Upper lobe of left lung (tissue), 6 donors: ENCODE results near the gene NXPH1. TPM values are rescaled to one million over a fixed set of nuclear protein-coding genes. Genes with fewer than 3 reads are reported as not detected.
A peak's percentile ranks its signal among the peaks of the same experiment; 100 is the strongest.

Experiments used
- ATAC-seq, 2 donors: fragments of 200-7000 bp; cut with Tn5 transposase; one replicate each; pipeline ENCODE4 v1.9.1; 2022; ENCODE audit warnings: mild to moderate bottlenecking in 2 of 2, moderate library complexity in 2 of 2; ENCODE audit not compliant: low FRiP score in 2 of 2
- DNase-seq, 2 donors: peaks; one replicate each; pipeline ENCODE4 v3.0.0-alpha.2; 2019 to 2020
- H3K27ac ChIP-seq, 4 donors: fragments of 200-600 bp; sonication (generic); one replicate each; pipeline ENCODE4 v1.5.1; 2016 to 2019
- H3K27me3 ChIP-seq, 4 donors: fragments of 200-600 bp; sonication (generic); one replicate each; pipeline ENCODE4 v1.5.1; 2017 to 2019
- H3K36me3 ChIP-seq, 4 donors: fragments of 200-600 bp; sonication (generic); one replicate each; pipeline ENCODE4 v1.5.1; 2016 to 2019
- H3K4me1 ChIP-seq, 4 donors: fragments of 200-600 bp; sonication (generic); one replicate each; pipeline ENCODE4 v1.5.1; 2018 to 2019
- H3K4me3 ChIP-seq, 4 donors: fragments of 200-600 bp; sonication (generic); one replicate each; pipeline ENCODE4 v1.5.1; 2017 to 2019; ENCODE audit warnings: mild to moderate bottlenecking in 2 of 4, moderate library complexity in 1 of 4
- H3K9me3 ChIP-seq, 4 donors: fragments of 200-600 bp; sonication (generic); one replicate each; pipeline ENCODE4 v1.5.1; 2018 to 2019
- EP300 ChIP-seq, 4 donors: sonication (generic); formaldehyde crosslinking; IDR thresholded peaks; one replicate each; pipeline ENCODE4 v1.5.1; 2017; ENCODE audit warnings: antibody characterized with exemption in 4 of 4, control low read depth in 2 of 4
- POLR2A ChIP-seq, 4 donors: fragments of 450-650 bp; IDR thresholded peaks; one replicate each; pipeline ENCODE4 v1.5.1; 2016 to 2017; ENCODE audit warnings: antibody characterized with exemption in 4 of 4, mild to moderate bottlenecking in 2 of 4
- POLR2AphosphoS5 ChIP-seq, 2 donors: sonication (generic); formaldehyde crosslinking; IDR thresholded peaks; one replicate each; pipeline ENCODE4 v1.5.1; 2017; ENCODE audit warnings: antibody characterized with exemption in 2 of 2
- WGBS, 2 donors: methylation state at CpG; one replicate each; pipeline ENCODE4 v1.1.5; 2017 to 2018; 5-methylcytosine and 5-hydroxymethylcytosine counted together
- total RNA-seq, 6 donors: library from RNA; depleted of rRNA in 4 of 6; stranded (reverse); fragments of >200 nt in 4 of 6; gene quantifications; one replicate each; pipeline versions ENCODE4 v1.1.0 to v1.2.1, GENCODE V29; 2016 to 2021
- TF ChIP-seq, protein P1 (sequence below), 6 experiments: fragments of 450-650 bp in 4 of 6; fragments of 200-600 bp in 2 of 6; sonication (generic) in 2 of 6; IDR thresholded peaks; one replicate each; pipeline ENCODE4 v1.5.1; 2016 to 2019; ENCODE audit warnings: antibody characterized with exemption in 6 of 6
- donor health status: DM: no; HTN: no; CAD: no; lungs with moderate emphysema.
- donor health status: DM: no; HTN: yes; CAD: no; lungs with severe emphysema.

The NXPH1 gene
- total RNA-seq, 6 donors from 2014 or later = not detected

- TF ChIP-seq, protein P1, sequence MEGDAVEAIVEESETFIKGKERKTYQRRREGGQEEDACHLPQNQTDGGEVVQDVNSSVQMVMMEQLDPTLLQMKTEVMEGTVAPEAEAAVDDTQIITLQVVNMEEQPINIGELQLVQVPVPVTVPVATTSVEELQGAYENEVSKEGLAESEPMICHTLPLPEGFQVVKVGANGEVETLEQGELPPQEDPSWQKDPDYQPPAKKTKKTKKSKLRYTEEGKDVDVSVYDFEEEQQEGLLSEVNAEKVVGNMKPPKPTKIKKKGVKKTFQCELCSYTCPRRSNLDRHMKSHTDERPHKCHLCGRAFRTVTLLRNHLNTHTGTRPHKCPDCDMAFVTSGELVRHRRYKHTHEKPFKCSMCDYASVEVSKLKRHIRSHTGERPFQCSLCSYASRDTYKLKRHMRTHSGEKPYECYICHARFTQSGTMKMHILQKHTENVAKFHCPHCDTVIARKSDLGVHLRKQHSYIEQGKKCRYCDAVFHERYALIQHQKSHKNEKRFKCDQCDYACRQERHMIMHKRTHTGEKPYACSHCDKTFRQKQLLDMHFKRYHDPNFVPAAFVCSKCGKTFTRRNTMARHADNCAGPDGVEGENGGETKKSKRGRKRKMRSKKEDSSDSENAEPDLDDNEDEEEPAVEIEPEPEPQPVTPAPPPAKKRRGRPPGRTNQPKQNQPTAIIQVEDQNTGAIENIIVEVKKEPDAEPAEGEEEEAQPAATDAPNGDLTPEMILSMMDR (IDR thresholded peaks at IDR 0.05) = no peak
- Histone ChIP-seq H3K9me3 (peaks cover 0 to 10% (median 0%) of the 10 kb centered on the region in 4 donors), H3K4me1 (peaks cover 0 to 15% (median 3%) of the 10 kb centered on the region in 4 donors), H3K27ac (no peak overlapping the region), H3K4me3 (no peak overlapping the region), H3K27me3 (peaks cover 0 to 55% (median 28%) of the 10 kb centered on the region in 4 donors), H3K36me3 (no peaks in the 10 kb centered on the region)
- ATAC-seq = no peak
- DNase-seq = no peak
- WGBS, 2 donors = 10 to 14% methylated on average over 8 of the region's 8 CpGs
Observed at GRCh38 chr7:8440670-8441069, 7.3 kb downstream of the NXPH1 start.

GRCh38 chr7:8441106-8441965 lies 7.9 kb downstream of the NXPH1 start:
- Histone ChIP-seq H3K36me3 (no peaks in the 10 kb centered on the region), H3K27ac (no peak overlapping the region), H3K9me3 (peaks cover 0 to 10% (median 0%) of the 10 kb centered on the region in 4 donors), H3K4me1 (peaks cover 0 to 15% (median 3%) of the 10 kb centered on the region in 4 donors), H3K27me3 (peaks cover 0 to 49% (median 25%) of the 10 kb centered on the region in 4 donors), H3K4me3 (no peak overlapping the region)
- ATAC-seq (no peak), DNase-seq (no peak)
- 6 to 7% methylated on average over 41 to 42 of the region's 42 CpGs for WGBS, 2 donors
- no peak for TF ChIP-seq EP300 (IDR thresholded peaks at IDR 0.05)
- TF ChIP-seq POLR2AphosphoS5 (IDR thresholded peaks at IDR 0.05) = no peak
- no peak for TF ChIP-seq POLR2A (IDR thresholded peaks at IDR 0.05)
- TF ChIP-seq, protein P1 (IDR thresholded peaks at IDR 0.05) = no peak

- 7 to 9% methylated on average over 48 to 50 of the region's 51 CpGs for WGBS, 2 donors
- no peak for TF ChIP-seq POLR2A (IDR thresholded peaks at IDR 0.05)
- no peak for TF ChIP-seq EP300 (IDR thresholded peaks at IDR 0.05)
- TF ChIP-seq, protein P1 (IDR thresholded peaks at IDR 0.05) = no peak
- TF ChIP-seq POLR2AphosphoS5 (IDR thresholded peaks at IDR 0.05) = no peak
Observed at GRCh38 chr7:8442051-8442813, 8.8 kb downstream of the NXPH1 start.

DNA sequence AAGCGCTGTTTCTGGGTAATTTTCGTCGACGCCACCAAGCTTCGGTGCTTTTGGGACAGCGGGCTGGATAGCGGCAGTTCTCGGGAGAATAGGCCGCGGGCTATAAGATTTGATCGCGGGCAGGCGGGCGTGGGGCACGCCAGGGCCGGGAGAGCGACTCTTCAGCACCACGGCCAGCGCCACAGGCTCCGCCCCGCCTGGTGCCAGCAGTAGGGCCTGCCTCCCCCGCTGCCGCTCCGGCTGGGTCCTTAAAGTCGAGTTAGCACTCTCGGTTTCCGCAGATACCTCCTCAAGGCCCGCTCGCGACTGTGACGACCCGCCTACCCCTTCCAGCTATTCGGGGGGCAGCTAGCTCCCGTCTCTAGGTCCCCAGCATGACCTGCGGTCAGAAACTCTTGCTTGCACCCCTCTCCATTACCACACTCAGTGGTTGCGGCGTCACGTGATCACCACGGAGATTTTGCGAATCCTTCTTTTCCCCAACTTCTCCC lies 9.4 kb downstream of the NXPH1 start:
- Histone ChIP-seq H3K4me3 (peak overlapping the region in 1 of 4 donors; percentile 20), H3K36me3 (no peaks in the 10 kb centered on the region), H3K9me3 (peaks cover 0 to 10% (median 0%) of the 10 kb centered on the region in 4 donors), H3K27me3 (peaks cover 0 to 42% (median 19%) of the 10 kb centered on the region in 4 donors), H3K27ac (no peak overlapping the region), H3K4me1 (peaks cover 0 to 15% (median 0%) of the 10 kb centered on the region in 4 donors)
- TF ChIP-seq, protein P1 (IDR thresholded peaks at IDR 0.05) = no peak
- TF ChIP-seq POLR2A (IDR thresholded peaks at IDR 0.05) = no peak
- 3 to 7% methylated on average over 13 to 39 of the region's 40 CpGs for WGBS, 2 donors
- ATAC-seq = peak; percentile 84 to 85
- peak; percentile 45 to 93 for DNase-seq

More at GRCh38 chr7:8442051-8442813, 8.8 kb downstream of the NXPH1 start:
- H3K9me3 ChIP-seq = peaks cover 0 to 10% (median 0%) of the 10 kb centered on the region in 4 donors
- peaks cover 0 to 15% (median under 1%) of the 10 kb centered on the region in 4 donors for H3K4me1 ChIP-seq
- H3K4me3 ChIP-seq = no peak overlapping the region
- ATAC-seq = peak in 1 of 2 donors; percentile 31
- no peaks in the 10 kb centered on the region for H3K36me3 ChIP-seq
- H3K27me3 ChIP-seq = peaks cover 0 to 42% (median 20%) of the 10 kb centered on the region in 4 donors
- peak in 1 of 2 donors; percentile 59 for DNase-seq
- no peak overlapping the region for H3K27ac ChIP-seq
